Measurements from ENCODE around the gene SDK1. TPM values are rescaled to one million over a fixed set of nuclear protein-coding genes. Genes with fewer than 3 reads are reported as not detected.

The SDK1 gene
- total and polyA plus RNA-seq, 11 donors: 2.2 to 5.8 (median 3.4) TPM

DNA sequence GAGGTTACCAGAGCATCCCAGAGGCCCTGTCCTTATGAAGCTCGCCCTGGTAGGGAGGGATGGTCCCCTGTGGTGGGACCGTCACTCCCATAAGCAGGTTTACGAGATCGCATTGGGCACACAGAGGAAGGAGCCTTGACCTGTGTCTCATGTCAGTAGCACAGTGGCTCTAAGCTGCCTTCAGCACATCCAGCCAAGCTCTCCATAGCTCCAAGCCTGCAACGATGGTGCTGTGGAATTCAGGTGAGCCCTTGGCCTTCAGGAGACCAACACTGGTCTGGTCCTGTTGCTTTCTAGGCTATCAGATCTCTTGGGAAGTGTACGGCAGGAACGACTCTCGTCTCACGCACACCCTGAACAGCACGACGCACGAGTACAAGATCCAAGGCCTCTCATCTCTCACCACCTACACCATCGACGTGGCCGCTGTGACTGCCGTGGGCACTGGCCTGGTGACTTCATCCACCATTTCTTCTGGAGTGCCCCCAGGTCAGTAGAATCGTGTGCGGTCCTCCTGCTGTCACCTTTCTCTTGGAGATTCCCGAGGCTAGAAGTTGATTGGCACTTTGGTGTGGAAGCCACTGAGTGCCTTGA is 775.7 kb downstream of the SDK1 start:
- H3K4me3 ChIP-seq: no peak overlapping the region
- no peak for DNase-seq
- intact Hi-C loops (cut with DNase I): no loop called here
- H3K9me3 ChIP-seq: no peaks in the 10 kb centered on the region
- no peaks in the 10 kb centered on the region for H3K36me3 ChIP-seq
- WGBS, 4 donors: 89 to 94% (median 91%) methylated on average over 19 of the region's 19 CpGs
- H3K4me1 ChIP-seq: no peaks in the 10 kb centered on the region
- TF ChIP-seq, protein P1, sequence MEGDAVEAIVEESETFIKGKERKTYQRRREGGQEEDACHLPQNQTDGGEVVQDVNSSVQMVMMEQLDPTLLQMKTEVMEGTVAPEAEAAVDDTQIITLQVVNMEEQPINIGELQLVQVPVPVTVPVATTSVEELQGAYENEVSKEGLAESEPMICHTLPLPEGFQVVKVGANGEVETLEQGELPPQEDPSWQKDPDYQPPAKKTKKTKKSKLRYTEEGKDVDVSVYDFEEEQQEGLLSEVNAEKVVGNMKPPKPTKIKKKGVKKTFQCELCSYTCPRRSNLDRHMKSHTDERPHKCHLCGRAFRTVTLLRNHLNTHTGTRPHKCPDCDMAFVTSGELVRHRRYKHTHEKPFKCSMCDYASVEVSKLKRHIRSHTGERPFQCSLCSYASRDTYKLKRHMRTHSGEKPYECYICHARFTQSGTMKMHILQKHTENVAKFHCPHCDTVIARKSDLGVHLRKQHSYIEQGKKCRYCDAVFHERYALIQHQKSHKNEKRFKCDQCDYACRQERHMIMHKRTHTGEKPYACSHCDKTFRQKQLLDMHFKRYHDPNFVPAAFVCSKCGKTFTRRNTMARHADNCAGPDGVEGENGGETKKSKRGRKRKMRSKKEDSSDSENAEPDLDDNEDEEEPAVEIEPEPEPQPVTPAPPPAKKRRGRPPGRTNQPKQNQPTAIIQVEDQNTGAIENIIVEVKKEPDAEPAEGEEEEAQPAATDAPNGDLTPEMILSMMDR (IDR thresholded peaks at IDR 0.05): no peak
- TF ChIP-seq POLR2A (IDR thresholded peaks at IDR 0.05): no peak
- no peak overlapping the region for H3K27ac ChIP-seq
- no peaks in the 10 kb centered on the region for H3K27me3 ChIP-seq
- no peak for ATAC-seq

DNA sequence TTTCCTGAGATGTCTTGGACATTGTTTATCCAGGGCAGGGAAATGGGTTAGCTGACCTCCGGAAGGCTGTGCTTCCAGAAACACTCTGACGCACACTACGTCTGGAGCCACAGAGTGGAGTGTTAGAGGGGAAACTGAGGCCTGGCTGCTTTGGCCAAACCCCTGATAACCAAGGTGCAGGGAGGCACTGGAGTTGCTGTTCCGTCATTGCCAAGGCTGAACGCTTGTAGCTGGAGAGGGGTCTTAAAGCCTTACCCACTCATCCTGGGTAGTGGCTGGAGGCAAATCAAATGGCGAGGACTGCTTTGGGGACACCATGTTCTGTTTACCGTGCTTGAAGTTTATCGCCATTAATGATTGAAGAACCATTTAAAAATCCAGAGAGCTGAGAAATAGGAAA is 776.9 kb downstream of the SDK1 start:
- Histone ChIP-seq H3K4me1 (no peaks in the 10 kb centered on the region), H3K36me3 (no peaks in the 10 kb centered on the region), H3K27ac (no peak overlapping the region), H3K27me3 (no peaks in the 10 kb centered on the region), H3K9me3 (no peaks in the 10 kb centered on the region), H3K4me3 (no peak overlapping the region)
- no peak for ATAC-seq
- WGBS, 4 donors: 95 to 97% (median 96%) methylated on average over 8 of the region's 8 CpGs
- no peak for DNase-seq
- intact Hi-C loops (cut with DNase I): no loop called here
- TF ChIP-seq, protein P1 (IDR thresholded peaks at IDR 0.05): no peak
- TF ChIP-seq POLR2A (IDR thresholded peaks at IDR 0.05): no peak

DNA sequence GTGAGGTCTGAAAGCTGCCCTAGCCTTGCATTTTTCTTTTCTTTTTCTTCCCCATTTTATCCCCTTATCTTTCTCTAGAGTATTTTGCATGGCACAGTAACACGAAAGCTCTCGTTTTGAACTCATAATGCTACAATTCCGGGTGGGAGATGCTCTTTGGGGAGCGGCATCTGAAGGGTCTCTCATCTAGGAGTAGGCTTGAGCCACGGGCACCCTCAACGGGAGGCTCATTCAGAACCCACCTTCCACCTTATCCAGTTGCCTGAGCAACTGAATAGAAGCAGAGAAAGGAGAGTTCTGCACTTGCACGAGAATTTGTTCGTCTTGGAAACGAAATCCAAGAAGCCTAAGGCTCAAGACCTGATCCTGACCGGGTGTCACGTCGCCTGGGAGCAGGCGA is 777.5 kb downstream of the SDK1 start:
- no peak overlapping the region for H3K4me3 ChIP-seq
- no peaks in the 10 kb centered on the region for H3K36me3 ChIP-seq
- ATAC-seq (no peak), DNase-seq (no peak)
- no peaks in the 10 kb centered on the region for H3K4me1 ChIP-seq
- H3K9me3 ChIP-seq: no peaks in the 10 kb centered on the region
- no peaks in the 10 kb centered on the region for H3K27me3 ChIP-seq
- WGBS, 4 donors: 77 to 93% (median 91%) methylated on average over 13 of the region's 13 CpGs
- no peak for TF ChIP-seq POLR2A (IDR thresholded peaks at IDR 0.05)
- TF ChIP-seq, protein P1 (IDR thresholded peaks at IDR 0.05): no peak
- no peak overlapping the region for H3K27ac ChIP-seq
- intact Hi-C loops (cut with DNase I): no loop called here

DNA sequence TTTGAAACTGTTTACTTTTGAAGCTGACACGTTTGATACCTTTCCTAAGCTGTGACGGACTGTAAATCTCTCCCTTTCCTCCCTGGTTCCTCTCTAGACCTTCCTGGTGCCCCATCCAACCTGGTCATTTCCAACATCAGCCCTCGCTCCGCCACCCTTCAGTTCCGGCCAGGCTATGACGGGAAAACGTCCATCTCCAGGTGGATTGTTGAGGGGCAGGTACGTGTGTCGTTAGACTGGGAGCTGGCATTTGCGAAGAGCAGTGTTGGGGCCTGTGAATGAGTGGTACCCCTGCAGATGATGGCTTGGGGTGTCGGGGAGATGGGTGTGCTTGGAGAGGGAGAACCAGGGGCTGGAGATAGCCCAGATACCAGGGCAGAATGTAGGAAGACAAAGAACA is 778.3 kb downstream of the SDK1 start:
- WGBS, 4 donors: 90 to 92% (median 91%) methylated on average over 11 of the region's 11 CpGs
- DNase-seq: no peak
- intact Hi-C loops (cut with DNase I): no loop called here

More for the DNA sequence above, 778.3 kb downstream of the SDK1 start:
- H3K27ac ChIP-seq: no peak overlapping the region
- H3K9me3 ChIP-seq: no peaks in the 10 kb centered on the region
- ATAC-seq: no peak
- TF ChIP-seq, protein P1 (IDR thresholded peaks at IDR 0.05): no peak
- TF ChIP-seq POLR2A (IDR thresholded peaks at IDR 0.05): no peak
- H3K27me3 ChIP-seq: no peaks in the 10 kb centered on the region
- H3K4me1 ChIP-seq: no peaks in the 10 kb centered on the region
- H3K36me3 ChIP-seq: no peaks in the 10 kb centered on the region
- no peak overlapping the region for H3K4me3 ChIP-seq
